B cell (primary cell): Measurements from ENCODE around the gene CYTH4. TPM values are rescaled to one million over a fixed set of nuclear protein-coding genes. Genes with fewer than 3 reads are reported as not detected.

ENCODE experiments used
- ATAC-seq: fragments of 200-7000 bp; cut with Tn5 transposase; one replicate; pipeline ENCODE4 v1.10.0; 2021; ENCODE audit warnings: low read depth, mild to moderate bottlenecking, moderate number of reproducible peaks, moderate library complexity
- CTCF ChIA-PET: fragments of 350-600 bp; sonication (Branson Sonifier 250); formaldehyde crosslinking; loops from one replicate; lab custom pipeline; 2021; ENCODE audit warnings: antibody characterized with exemption, inconsistent platforms; lab: Charles Lee
- POLR2A ChIA-PET: fragments of 350-600 bp; sonication (Branson Sonifier 250); formaldehyde crosslinking; loops from one replicate; lab custom pipeline; 2021; ENCODE audit warnings: antibody characterized with exemption; lab: Charles Lee
- DNase-seq: peaks from one replicate; pipeline ENCODE4 v3.0.0; 2013
- H2AFZ ChIP-seq: 2 replicates; pipeline ENCODE4 v1.6.1; 2012; ENCODE audit warnings: mild to moderate bottlenecking, low read depth, low read length; ENCODE audit not compliant: insufficient read depth, poor library complexity, severe bottlenecking
- H3K27ac ChIP-seq, 2 donors: 1 replicate in 1 of 2; 2 replicates in 1 of 2; pipeline ENCODE4 v1.5.1; 2012 to 2013; ENCODE audit warnings: low read length in 2 of 2, mild to moderate bottlenecking in 2 of 2, moderate library complexity in 1 of 2
- H3K27me3 ChIP-seq, 4 experiments: fragments of 200-600 bp in 1 of 4; sonication (generic) in 1 of 4; replicated peaks in 1 of 4; 1 replicate in 2 of 4; 2 replicates in 2 of 4; pipeline versions ENCODE4 v1.6.1 to v1.7.0; 2013 to 2016; ENCODE audit warnings: low read length in 3 of 4, mild to moderate bottlenecking in 2 of 4, mixed read lengths in 1 of 4, moderate library complexity in 1 of 4; ENCODE audit not compliant: insufficient read depth in 4 of 4, control insufficient read depth in 3 of 4; ENCODE audit errors: control extremely low read depth in 1 of 4
- H3K36me3 ChIP-seq, 2 experiments: replicated peaks in 1 of 2; 1 replicate in 1 of 2; 2 replicates in 1 of 2; pipeline versions ENCODE4 v1.6.1 to v1.7.1; 2013; ENCODE audit warnings: low read length in 1 of 2; ENCODE audit not compliant: insufficient read depth in 2 of 2, control insufficient read depth in 1 of 2; ENCODE audit errors: control extremely low read depth in 1 of 2, extremely low read depth in 1 of 2
- H3K4me1 ChIP-seq, 2 donors: fragments of 200-600 bp in 1 of 2; sonication (generic) in 1 of 2; 1 replicate in 1 of 2; 2 replicates in 1 of 2; pipeline versions ENCODE4 v1.5.1 to v1.6.1; 2013 to 2017; ENCODE audit warnings: low read length in 2 of 2; ENCODE audit not compliant: control insufficient read depth in 2 of 2, insufficient read depth in 2 of 2
- H3K4me2 ChIP-seq: replicated peaks from 2 replicates; pipeline ENCODE3; 2012; ENCODE audit warnings: mild to moderate bottlenecking, low read depth, low read length; ENCODE audit not compliant: poor library complexity, severe bottlenecking
- H3K4me3 ChIP-seq, 5 experiments: fragments of 200-600 bp in 1 of 5; sonication (generic) in 1 of 5; 1 replicate in 3 of 5; 2 replicates in 2 of 5; pipeline versions ENCODE4 v1.5.1 to v1.7.0; 2011 to 2016; ENCODE audit warnings: low read length in 4 of 5, mild to moderate bottlenecking in 4 of 5, low read depth in 2 of 5, control low read depth in 1 of 5, moderate library complexity in 1 of 5; ENCODE audit not compliant: insufficient read depth in 1 of 5; ENCODE audit errors: control extremely low read depth in 1 of 5, extremely low read depth in 1 of 5
- H3K79me2 ChIP-seq: fragments of 200-600 bp; sonication (generic); one replicate; pipeline ENCODE4 v1.6.0; 2016; ENCODE audit warnings: low read length; ENCODE audit not compliant: control insufficient read depth, insufficient read depth
- H3K9ac ChIP-seq: fragments of 200-600 bp; sonication (generic); 2 replicates; pipeline ENCODE4 v1.6.1; 2017; ENCODE audit warnings: mild to moderate bottlenecking, low read length, moderate library complexity
- H3K9me3 ChIP-seq, 3 donors: one replicate each; pipeline versions ENCODE4 v1.6.1 to v1.7.1; 2013; ENCODE audit warnings: low read length in 2 of 3; ENCODE audit not compliant: control insufficient read depth in 2 of 3, insufficient read depth in 1 of 3; ENCODE audit errors: control extremely low read depth in 1 of 3
- H4K20me1 ChIP-seq: 2 replicates; pipeline ENCODE4 v1.6.0; 2012; ENCODE audit warnings: mild to moderate bottlenecking, low read length; ENCODE audit not compliant: insufficient read depth, control insufficient read depth, poor library complexity, severe bottlenecking
- H3K27ac Mint-ChIP-seq: one replicate; pipeline ENCODE4 v1.8.0; 2021; ENCODE audit warnings: mixed read lengths
- H3K27me3 Mint-ChIP-seq: one replicate; pipeline ENCODE4 v1.8.0; 2021; ENCODE audit warnings: mixed read lengths
- H3K4me1 Mint-ChIP-seq: one replicate; pipeline ENCODE4 v1.8.0; 2021; ENCODE audit warnings: mixed read lengths
- H3K4me3 Mint-ChIP-seq: one replicate; pipeline ENCODE4 v1.8.0; 2021; ENCODE audit warnings: mixed read lengths
- H3K9me3 Mint-ChIP-seq: one replicate; pipeline ENCODE4 v1.8.0; 2022; ENCODE audit warnings: mixed read lengths; ENCODE audit not compliant: insufficient read depth
- CTCF ChIP-seq: fragments of 200-600 bp; IDR thresholded peaks from one replicate; pipeline ENCODE4 v1.8.0; 2022; ENCODE audit warnings: antibody characterized with exemption, mild to moderate bottlenecking
- EZH2 ChIP-seq: IDR thresholded peaks from 2 replicates; pipeline ENCODE4 v1.6.1; 2012; ENCODE audit warnings: borderline replicate concordance, low read depth, mild to moderate bottlenecking, moderate library complexity, low read length; ENCODE audit not compliant: insufficient read depth, poor library complexity, severe bottlenecking
- WGBS: methylation state at CpG from one replicate; pipeline ENCODE4 v1.1.5; 2013; ENCODE audit warnings: missing lambda C conversion rate; ENCODE audit not compliant: insufficient coverage; 5-methylcytosine and 5-hydroxymethylcytosine counted together
- intact Hi-C: fragments of 100-400 bp; cut with micrococcal nuclease; formaldehyde crosslinking; loops from one replicate; pipeline ENCODE4 v1.10.0; 2022
- polyA plus RNA-seq: library from polyadenylated mRNA; depleted of rRNA; stranded (reverse); fragments of >200 nt; gene quantifications from 2 replicates; pipeline ENCODE4 v1.2.3, GENCODE V29; 2012
- total RNA-seq, 2 donors: library from RNA; stranded (reverse); fragments of 120-200 nt in 1 of 2; gene quantifications; 1 replicate in 1 of 2; 2 replicates in 1 of 2; pipeline versions ENCODE4 v1.2.3 to v1.2.4, GENCODE V29; 2013 to 2022

CYTH4 gene
- total and polyA plus RNA-seq, 2 donors (not counting 1 experiment from before 2014, with no cell fraction given): 98.0 to 154 TPM

- peaks cover 25% of the 10 kb centered on the region for H3K4me1 Mint-ChIP-seq
- no peak overlapping the region for H3K4me3 Mint-ChIP-seq
- peaks cover 18 to 19% of the 10 kb centered on the region in 2 donors for H3K4me1 ChIP-seq
- no peaks in the 10 kb centered on the region for H3K9me3 Mint-ChIP-seq
- no peak overlapping the region for H3K4me3 ChIP-seq
- DNase-seq (no peak), ATAC-seq (no peak)
- no peak overlapping the region for H3K4me2 ChIP-seq
- H3K27me3 Mint-ChIP-seq: peaks cover 38% of the 10 kb centered on the region
- no peak overlapping the region for H3K27ac Mint-ChIP-seq
- POLR2A ChIA-PET: no interaction called here
- no peaks in the 10 kb centered on the region for H3K36me3 ChIP-seq
- no peaks in the 10 kb centered on the region for H3K79me2 ChIP-seq
- H3K9ac ChIP-seq: no peak overlapping the region
- CTCF ChIA-PET: no interaction called here
- H2AFZ ChIP-seq: no peak overlapping the region
- peaks cover 0 to 30% (median 19%) of the 10 kb centered on the region in 4 experiments for H3K27me3 ChIP-seq
- H3K9me3 ChIP-seq: peaks cover 0 to 6% (median 0%) of the 10 kb centered on the region in 3 donors
- intact Hi-C loops: no loop called here
- WGBS: 91% methylated on average over 7 of the region's 10 CpGs
- H4K20me1 ChIP-seq: no peaks in the 10 kb centered on the region
- TF ChIP-seq CTCF: no peak
- TF ChIP-seq EZH2: no peak
- H3K27ac ChIP-seq: no peak overlapping the region
Measured at GRCh38 chr22:37338539-37339246, 56.4 kb downstream of the CYTH4 start.
